ENCODE results near the gene ODAD2. TPM values are rescaled to one million over a fixed set of nuclear protein-coding genes. Genes with fewer than 3 reads are reported as not detected.

ODAD2 gene
- total RNA-seq, 1 experiment from 2014 or later, result not detected

DNA sequence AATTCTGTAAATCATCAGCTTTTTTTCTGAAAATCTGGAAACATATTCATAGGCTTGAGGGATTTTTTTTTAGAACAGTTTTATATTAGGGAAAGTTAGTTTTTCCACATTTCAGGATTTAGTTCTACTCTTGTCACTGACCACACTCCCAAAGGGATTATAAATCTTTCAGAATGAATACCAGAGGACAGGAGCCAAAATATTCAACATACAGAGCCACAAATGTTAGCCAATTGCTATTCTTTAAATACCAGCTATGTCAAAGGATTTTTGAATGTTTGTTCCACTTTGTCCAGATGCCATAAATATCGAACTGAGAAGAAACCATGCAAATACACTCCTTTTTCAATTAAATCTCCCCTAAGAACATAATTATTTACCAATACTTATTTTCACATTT lies 50.7 kb downstream of the ODAD2 start:
- Histone ChIP-seq H3K4me2 (no peak overlapping the region), H3K9me2 (ENCODE audit: insufficient read depth) (no peaks in the 10 kb centered on the region), H2AFZ (no peak overlapping the region), H3K27ac (no peak overlapping the region), H3K79me2 (ENCODE audit: low read depth) (no peaks in the 10 kb centered on the region), H3K36me3 (ENCODE audit: low read depth) (no peaks in the 10 kb centered on the region), H3K9me3 (ENCODE audit: insufficient read depth, low read depth) (no peaks in the 10 kb centered on the region), H4K20me1 (ENCODE audit: insufficient read depth) (no peaks in the 10 kb centered on the region), H3F3A (ENCODE audit: insufficient read depth, low read depth) (no peaks in the 10 kb centered on the region), H3K4me3 (no peak overlapping the region), H3K27me3 (ENCODE audit: insufficient read depth, low read depth) (0 out of 2 replicates have a peak, but pooled peaks cover 5% of the 10 kb centered on the region), H3K4me1 (replicated peaks; ENCODE audit: insufficient read depth) (no peaks in the 10 kb centered on the region)
- ChIA-PET CTCF (no interaction called here), POLR2A (ENCODE audit: unreplicated experiment) (no interaction called here)
- TF ChIP-seq, protein P1, sequence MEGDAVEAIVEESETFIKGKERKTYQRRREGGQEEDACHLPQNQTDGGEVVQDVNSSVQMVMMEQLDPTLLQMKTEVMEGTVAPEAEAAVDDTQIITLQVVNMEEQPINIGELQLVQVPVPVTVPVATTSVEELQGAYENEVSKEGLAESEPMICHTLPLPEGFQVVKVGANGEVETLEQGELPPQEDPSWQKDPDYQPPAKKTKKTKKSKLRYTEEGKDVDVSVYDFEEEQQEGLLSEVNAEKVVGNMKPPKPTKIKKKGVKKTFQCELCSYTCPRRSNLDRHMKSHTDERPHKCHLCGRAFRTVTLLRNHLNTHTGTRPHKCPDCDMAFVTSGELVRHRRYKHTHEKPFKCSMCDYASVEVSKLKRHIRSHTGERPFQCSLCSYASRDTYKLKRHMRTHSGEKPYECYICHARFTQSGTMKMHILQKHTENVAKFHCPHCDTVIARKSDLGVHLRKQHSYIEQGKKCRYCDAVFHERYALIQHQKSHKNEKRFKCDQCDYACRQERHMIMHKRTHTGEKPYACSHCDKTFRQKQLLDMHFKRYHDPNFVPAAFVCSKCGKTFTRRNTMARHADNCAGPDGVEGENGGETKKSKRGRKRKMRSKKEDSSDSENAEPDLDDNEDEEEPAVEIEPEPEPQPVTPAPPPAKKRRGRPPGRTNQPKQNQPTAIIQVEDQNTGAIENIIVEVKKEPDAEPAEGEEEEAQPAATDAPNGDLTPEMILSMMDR (conservative IDR thresholded peaks at IDR 0.05), result no peak
- no peak for TF ChIP-seq EZH2 (IDR thresholded peaks at IDR 0.05; ENCODE audit: low read depth)
- DNase-seq, result no peak
- BruUV-seq (replicated peaks), result no TSS peak
- intact Hi-C loops (cut with micrococcal nuclease; ENCODE audit: unreplicated experiment), result no loop called here

- DNase-seq, result no peak
- no peaks in the 10 kb centered on the region for H3K4me1 ChIP-seq (replicated peaks; ENCODE audit: insufficient read depth)
- no peaks in the 10 kb centered on the region for H4K20me1 ChIP-seq (ENCODE audit: insufficient read depth)
- intact Hi-C loops (cut with micrococcal nuclease; ENCODE audit: unreplicated experiment), result no loop called here
- CTCF ChIA-PET, result no interaction called here
- no TSS peak for BruUV-seq (replicated peaks)
- no peaks in the 10 kb centered on the region for H3F3A ChIP-seq (ENCODE audit: insufficient read depth, low read depth)
- no peaks in the 10 kb centered on the region for H3K9me3 ChIP-seq (ENCODE audit: insufficient read depth, low read depth)
- POLR2A ChIA-PET (ENCODE audit: unreplicated experiment), result no interaction called here
- 0 out of 2 replicates have a peak, but pooled peaks cover 5% of the 10 kb centered on the region for H3K27me3 ChIP-seq (ENCODE audit: insufficient read depth, low read depth)
- H3K79me2 ChIP-seq (ENCODE audit: low read depth), result no peaks in the 10 kb centered on the region
- no peaks in the 10 kb centered on the region for H3K9me2 ChIP-seq (ENCODE audit: insufficient read depth)
- no peak overlapping the region for H3K4me2 ChIP-seq
- no peak overlapping the region for H3K27ac ChIP-seq
- no peak overlapping the region for H3K4me3 ChIP-seq
- no peak overlapping the region for H2AFZ ChIP-seq
- TF ChIP-seq EZH2 (IDR thresholded peaks at IDR 0.05; ENCODE audit: low read depth), result no peak
- TF ChIP-seq, protein P1 (conservative IDR thresholded peaks at IDR 0.05), result no peak
- no peaks in the 10 kb centered on the region for H3K36me3 ChIP-seq (ENCODE audit: low read depth)
Observed at GRCh38 chr10:27947540-27947939, 51.3 kb downstream of the ODAD2 start.

DNA sequence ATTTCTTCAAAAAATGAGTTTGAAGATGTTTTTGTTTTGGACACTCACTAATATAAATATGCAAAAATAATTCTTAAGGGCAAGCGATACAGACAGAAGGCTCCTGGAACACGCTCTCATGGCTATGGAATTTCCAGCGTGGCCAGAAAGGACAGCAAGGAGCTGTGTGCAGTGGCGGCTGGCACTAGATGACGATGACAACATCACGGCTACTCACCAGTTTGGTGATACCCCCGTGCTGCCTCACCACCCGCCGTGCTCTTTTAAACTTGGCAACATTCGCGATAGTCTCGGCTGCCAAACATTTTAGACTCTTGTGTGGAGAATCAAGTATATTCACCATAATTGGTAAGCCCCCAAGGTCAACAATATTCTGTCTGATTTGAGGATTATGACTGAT lies 54.9 kb downstream of the ODAD2 start:
- ChIA-PET CTCF (no interaction called here), POLR2A (ENCODE audit: unreplicated experiment) (no interaction called here)
- no peaks in the 10 kb centered on the region for H3F3A ChIP-seq (ENCODE audit: insufficient read depth, low read depth)
- no peaks in the 10 kb centered on the region for H3K9me3 ChIP-seq (ENCODE audit: insufficient read depth, low read depth)
- no peaks in the 10 kb centered on the region for H3K9me2 ChIP-seq (ENCODE audit: insufficient read depth)
- TF ChIP-seq, protein P1 (conservative IDR thresholded peaks at IDR 0.05), result no peak
- no peak for TF ChIP-seq EZH2 (IDR thresholded peaks at IDR 0.05; ENCODE audit: low read depth)
- no peak overlapping the region for H3K4me2 ChIP-seq
- no peak overlapping the region for H3K27ac ChIP-seq
- DNase-seq, result no peak
- no TSS peak for BruUV-seq (replicated peaks)
- no peaks in the 10 kb centered on the region for H3K4me1 ChIP-seq (replicated peaks; ENCODE audit: insufficient read depth)
- H3K4me3 ChIP-seq, result no peak overlapping the region
- H3K79me2 ChIP-seq (ENCODE audit: low read depth), result no peaks in the 10 kb centered on the region
- no peaks in the 10 kb centered on the region for H4K20me1 ChIP-seq (ENCODE audit: insufficient read depth)
- no peak overlapping the region for H2AFZ ChIP-seq
- no peaks in the 10 kb centered on the region for H3K36me3 ChIP-seq (ENCODE audit: low read depth)
- H3K27me3 ChIP-seq (ENCODE audit: insufficient read depth, low read depth), result 0 out of 2 replicates have a peak, but pooled peaks cover 5% of the 10 kb centered on the region
- intact Hi-C loops (cut with micrococcal nuclease; ENCODE audit: unreplicated experiment), result no loop called here
